NT2/D1 (cell line): Measurements from ENCODE around the gene CCDC24.
A peak's percentile ranks its signal among the peaks of the same experiment; 100 is the strongest.

Experiments used
- DNase-seq: peaks from one replicate; pipeline ENCODE4 v3.0.0-alpha.2; 2011; ENCODE audit warnings: low read depth, low spot score
- H3K27me3 ChIP-seq: 2 replicates; pipeline ENCODE4 v1.6.0; 2011; ENCODE audit warnings: mild to moderate bottlenecking; ENCODE audit not compliant: insufficient read length, insufficient read depth
- H3K36me3 ChIP-seq: 2 replicates; pipeline ENCODE4 v1.6.1; 2011; ENCODE audit warnings: mild to moderate bottlenecking, low read length, mixed read lengths; ENCODE audit not compliant: insufficient read depth, insufficient read length
- H3K4me1 ChIP-seq: 2 replicates; pipeline ENCODE4 v1.5.1; 2011; ENCODE audit not compliant: insufficient read depth, insufficient read length
- H3K4me3 ChIP-seq: 2 replicates; pipeline ENCODE4 v1.5.1; 2011; ENCODE audit warnings: low read depth; ENCODE audit not compliant: insufficient read length
- H3K9ac ChIP-seq: 2 replicates; pipeline ENCODE4 v1.6.0; 2011; ENCODE audit warnings: low read depth; ENCODE audit not compliant: insufficient read length
- H3K9me3 ChIP-seq: 2 replicates; pipeline ENCODE4 v1.5.1; 2011; ENCODE audit warnings: mild to moderate bottlenecking, low read length; ENCODE audit not compliant: insufficient read depth
- SUZ12 ChIP-seq: IDR thresholded peaks from 2 replicates; pipeline ENCODE4 v1.6.1; 2011; ENCODE audit not compliant: insufficient read length, insufficient read depth; ENCODE audit errors: extremely low read depth
- YY1 ChIP-seq: IDR thresholded peaks from 2 replicates; pipeline ENCODE4 v1.6.1; 2011; ENCODE audit not compliant: insufficient read length, insufficient read depth
- ZNF274 ChIP-seq: IDR thresholded peaks from 2 replicates; pipeline ENCODE4 v1.6.1; 2011; ENCODE audit warnings: mild to moderate bottlenecking, low read depth, low read length

Gene CCDC24

DNA sequence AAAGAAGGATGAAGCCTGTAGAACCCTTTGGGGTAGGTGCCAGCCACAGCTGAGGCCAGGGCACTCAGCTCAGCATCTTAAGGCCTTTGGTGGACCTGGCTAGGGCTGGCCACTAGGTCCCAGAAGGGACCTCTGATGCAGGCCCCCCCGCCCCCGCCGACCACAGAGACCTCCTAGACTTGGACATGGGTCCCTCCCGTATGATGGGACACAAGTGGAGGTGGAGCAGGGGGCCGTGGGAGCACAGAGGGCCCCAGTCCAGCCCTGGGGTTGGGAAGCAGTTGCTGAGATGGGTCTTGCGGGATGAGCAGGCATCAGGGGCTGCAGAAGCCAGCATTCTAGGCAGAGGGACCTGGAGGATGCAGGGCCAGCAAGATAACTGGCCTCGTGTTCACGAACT, 9.2 kb upstream of the CCDC24 start:
- H3K9me3 ChIP-seq, result no peaks in the 10 kb centered on the region
- DNase-seq, result no peak
- no peak overlapping the region for H3K9ac ChIP-seq
- peaks cover 23% of the 10 kb centered on the region for H3K4me1 ChIP-seq
- TF ChIP-seq ZNF274 (no peak), SUZ12 (no peak), YY1 (no peak)
- H3K4me3 ChIP-seq, result no peak overlapping the region
- H3K27me3 ChIP-seq, result no peaks in the 10 kb centered on the region
- peaks cover 80% of the 10 kb centered on the region for H3K36me3 ChIP-seq

- no peak overlapping the region for H3K9ac ChIP-seq
- H3K27me3 ChIP-seq, result no peaks in the 10 kb centered on the region
- no peak for DNase-seq
- peaks cover 80% of the 10 kb centered on the region for H3K36me3 ChIP-seq
- TF ChIP-seq ZNF274 (no peak), SUZ12 (no peak), YY1 (no peak)
- H3K9me3 ChIP-seq, result no peaks in the 10 kb centered on the region
- no peak overlapping the region for H3K4me3 ChIP-seq
- peaks cover 23% of the 10 kb centered on the region for H3K4me1 ChIP-seq
Measured at GRCh38 chr1:43982808-43983207, 8.6 kb upstream of the CCDC24 start.

GRCh38 chr1:43983253-43983899, 8.0 kb upstream of the CCDC24 start:
- H3K4me1 ChIP-seq, result peaks cover 17% of the 10 kb centered on the region
- no peak overlapping the region for H3K9ac ChIP-seq
- H3K27me3 ChIP-seq, result no peaks in the 10 kb centered on the region
- no peak overlapping the region for H3K4me3 ChIP-seq
- no peaks in the 10 kb centered on the region for H3K9me3 ChIP-seq
- peaks cover 77% of the 10 kb centered on the region for H3K36me3 ChIP-seq
- TF ChIP-seq SUZ12 (no peak), YY1 (no peak), ZNF274 (no peak)
- no peak for DNase-seq

- Histone ChIP-seq H3K36me3 (peaks cover 76% of the 10 kb centered on the region), H3K4me1 (peaks cover 15% of the 10 kb centered on the region), H3K9ac (no peak overlapping the region), H3K4me3 (no peak overlapping the region), H3K27me3 (no peaks in the 10 kb centered on the region), H3K9me3 (no peaks in the 10 kb centered on the region)
- TF ChIP-seq YY1 (no peak), ZNF274 (no peak), SUZ12 (no peak)
- no peak for DNase-seq
Measured at GRCh38 chr1:43984855-43985254, 6.5 kb upstream of the CCDC24 start.

- H3K4me1 ChIP-seq, result peaks cover 12% of the 10 kb centered on the region
- TF ChIP-seq ZNF274, result no peak
- no peak for TF ChIP-seq SUZ12
- TF ChIP-seq YY1, result no peak
- no peaks in the 10 kb centered on the region for H3K9me3 ChIP-seq
- no peaks in the 10 kb centered on the region for H3K27me3 ChIP-seq
- no peak overlapping the region for H3K4me3 ChIP-seq
- peaks cover 75% of the 10 kb centered on the region for H3K36me3 ChIP-seq
- DNase-seq, result no peak
- no peak overlapping the region for H3K9ac ChIP-seq
Measured at GRCh38 chr1:43985984-43986595, 5.3 kb upstream of the CCDC24 start.

- Histone ChIP-seq H3K36me3 (peaks cover 69% of the 10 kb centered on the region), H3K4me3 (no peak overlapping the region), H3K27me3 (no peaks in the 10 kb centered on the region), H3K9ac (peak overlapping the region; percentile 11), H3K4me1 (peaks cover 9% of the 10 kb centered on the region), H3K9me3 (no peaks in the 10 kb centered on the region)
- TF ChIP-seq ZNF274 (no peak), SUZ12 (no peak), YY1 (no peak)
- no peak for DNase-seq
Measured at GRCh38 chr1:43986712-43987111, 4.7 kb upstream of the CCDC24 start.

- H3K27me3 ChIP-seq, result no peaks in the 10 kb centered on the region
- no peaks in the 10 kb centered on the region for H3K9me3 ChIP-seq
- no peak for DNase-seq
- H3K4me1 ChIP-seq, result peaks cover 10% of the 10 kb centered on the region
- H3K36me3 ChIP-seq, result peaks cover 62% of the 10 kb centered on the region
- TF ChIP-seq SUZ12 (no peak), ZNF274 (no peak)
- no peak overlapping the region for H3K4me3 ChIP-seq
- peak overlapping the region; percentile 11 for H3K9ac ChIP-seq
Measured at GRCh38 chr1:43987159-43987902, 4.1 kb upstream of the CCDC24 start.
